Tibial nerve (tissue), 3 donors: Measurements from ENCODE around the gene EFHB.

ENCODE experiments used
- POLR2A ChIP-seq, 2 donors: fragments of 450-650 bp; IDR thresholded peaks; one replicate each; pipeline ENCODE4 v1.6.1; 2017; ENCODE audit warnings: antibody characterized with exemption in 2 of 2, mild to moderate bottlenecking in 2 of 2, moderate library complexity in 2 of 2
- TF ChIP-seq, protein P1 (sequence below), 5 experiments: fragments of 200-600 bp in 3 of 5; fragments of 450-650 bp in 2 of 5; sonication (generic) in 3 of 5; IDR thresholded peaks; one replicate each; pipeline ENCODE4 v1.5.1; 2016 to 2019; ENCODE audit warnings: antibody characterized with exemption in 5 of 5, mild to moderate bottlenecking in 3 of 5, moderate library complexity in 2 of 5

- TF ChIP-seq POLR2A (IDR thresholded peaks at IDR 0.05) = no peak
- TF ChIP-seq, protein P1, sequence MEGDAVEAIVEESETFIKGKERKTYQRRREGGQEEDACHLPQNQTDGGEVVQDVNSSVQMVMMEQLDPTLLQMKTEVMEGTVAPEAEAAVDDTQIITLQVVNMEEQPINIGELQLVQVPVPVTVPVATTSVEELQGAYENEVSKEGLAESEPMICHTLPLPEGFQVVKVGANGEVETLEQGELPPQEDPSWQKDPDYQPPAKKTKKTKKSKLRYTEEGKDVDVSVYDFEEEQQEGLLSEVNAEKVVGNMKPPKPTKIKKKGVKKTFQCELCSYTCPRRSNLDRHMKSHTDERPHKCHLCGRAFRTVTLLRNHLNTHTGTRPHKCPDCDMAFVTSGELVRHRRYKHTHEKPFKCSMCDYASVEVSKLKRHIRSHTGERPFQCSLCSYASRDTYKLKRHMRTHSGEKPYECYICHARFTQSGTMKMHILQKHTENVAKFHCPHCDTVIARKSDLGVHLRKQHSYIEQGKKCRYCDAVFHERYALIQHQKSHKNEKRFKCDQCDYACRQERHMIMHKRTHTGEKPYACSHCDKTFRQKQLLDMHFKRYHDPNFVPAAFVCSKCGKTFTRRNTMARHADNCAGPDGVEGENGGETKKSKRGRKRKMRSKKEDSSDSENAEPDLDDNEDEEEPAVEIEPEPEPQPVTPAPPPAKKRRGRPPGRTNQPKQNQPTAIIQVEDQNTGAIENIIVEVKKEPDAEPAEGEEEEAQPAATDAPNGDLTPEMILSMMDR (IDR thresholded peaks at IDR 0.05) = no peak
Observed at GRCh38 chr3:19888428-19889152, 45.4 kb downstream of the EFHB start.
